IPS-18c (cell line): ENCODE data around the gene WSCD1.
A peak's percentile ranks its signal among the peaks of the same experiment; 100 is the strongest.

Experiments used
- H3K4me3 ChIP-seq: 2 replicates; pipeline ENCODE4 v1.7.0; 2013; ENCODE audit warnings: low read depth, mild to moderate bottlenecking, low read length, moderate library complexity; ENCODE audit not compliant: insufficient read depth
- H3K9me3 ChIP-seq: one replicate; pipeline ENCODE4 v1.6.1; 2013; ENCODE audit warnings: mild to moderate bottlenecking, low read length, moderate library complexity; ENCODE audit not compliant: control insufficient read depth, insufficient read depth

The WSCD1 gene

DNA sequence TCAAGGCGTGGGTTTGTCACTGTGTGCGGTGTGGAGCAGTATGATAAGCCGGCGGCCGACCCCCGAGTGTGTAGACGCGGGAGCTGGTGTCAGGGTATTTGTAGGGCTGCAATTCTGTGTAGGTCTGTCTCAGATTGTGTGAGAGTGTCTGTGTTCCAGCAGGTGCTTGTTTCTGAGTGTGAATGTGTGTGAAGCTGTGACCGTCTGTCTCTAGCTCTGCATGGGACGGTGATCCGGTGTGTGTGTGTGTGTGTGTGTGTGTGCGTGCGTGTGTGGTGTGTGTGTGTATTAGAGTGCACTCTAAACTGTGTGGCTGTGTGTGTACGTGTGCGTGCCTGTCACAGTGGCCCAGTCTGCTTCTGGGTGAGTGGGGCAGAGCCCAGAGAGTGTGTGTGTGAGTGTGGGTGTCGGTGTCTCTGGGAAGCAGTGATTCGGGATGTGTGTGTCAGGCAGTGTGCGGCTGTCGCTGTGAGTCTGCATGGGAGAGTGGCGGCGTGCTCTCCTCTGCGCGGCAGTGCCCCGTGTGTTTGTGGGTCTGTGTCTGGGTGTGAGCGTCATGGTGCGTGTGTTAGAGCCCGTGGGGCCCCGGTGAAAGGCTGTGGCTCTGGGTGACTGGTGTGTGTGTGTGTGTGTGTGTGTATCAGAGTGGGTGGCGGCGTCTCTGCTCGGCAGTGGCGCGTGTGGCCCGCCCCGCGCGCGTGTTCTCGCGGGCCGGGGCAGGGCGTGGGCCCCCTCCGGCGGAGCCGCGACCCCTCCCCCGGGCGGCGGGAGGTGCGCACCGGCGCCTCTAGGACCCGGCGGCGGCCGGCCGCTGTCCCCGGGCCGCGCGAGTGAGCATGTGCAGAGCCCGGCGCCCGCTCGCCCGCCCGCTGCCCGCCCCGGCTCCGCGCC, at the start of gene WSCD1:
Gene WSCD1 (plus strand): TSS at position 841 of the 891 bp plus-strand sequence. CDS start 10,280 bp downstream, outside the sequence.
- Histone ChIP-seq H3K4me3 (peak within 1 kb of the TSS; percentile 47), H3K9me3 (no peaks in the 10 kb centered on the region)

DNA sequence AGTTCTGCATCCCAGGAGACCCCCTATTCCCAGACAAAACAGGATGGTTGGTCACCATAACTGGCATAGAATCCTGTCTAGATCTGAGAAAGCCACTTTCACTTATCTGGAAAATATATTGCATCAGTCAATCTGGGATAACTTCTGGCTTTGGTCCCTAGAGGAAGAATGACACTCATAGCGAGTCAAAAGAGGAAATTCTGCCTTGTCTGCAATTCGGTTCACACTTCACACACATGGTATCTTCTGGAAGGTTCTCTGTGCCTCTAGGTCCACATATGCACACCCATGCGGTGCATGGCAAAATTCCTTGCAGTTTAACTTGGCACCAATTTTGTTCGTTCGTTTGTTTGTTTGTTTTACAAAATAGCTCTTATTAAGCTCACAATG, 49.2 kb upstream of the WSCD1 start:
- Histone ChIP-seq H3K9me3 (peaks cover 6% of the 10 kb centered on the region), H3K4me3 (no peak overlapping the region)

DNA sequence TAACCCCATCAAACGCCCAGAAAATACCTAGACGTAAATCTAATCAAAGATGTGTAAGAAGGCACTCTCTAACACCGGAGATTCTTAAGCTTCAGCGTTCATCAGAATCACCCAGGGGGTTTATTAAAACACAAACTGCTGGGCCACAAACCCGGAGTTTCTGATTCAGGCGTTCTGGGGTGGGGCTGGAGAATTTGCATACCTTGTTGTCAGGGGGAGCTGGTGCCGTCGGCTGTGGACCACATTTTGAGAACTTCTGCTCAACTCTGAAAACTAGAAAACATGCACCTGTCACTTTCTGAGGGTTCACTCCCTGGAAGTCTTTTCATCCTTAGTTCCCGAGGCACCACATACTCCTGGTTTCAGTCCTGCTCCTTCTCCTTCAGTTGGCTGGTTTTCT, 48.6 kb upstream of the WSCD1 start:
- Histone ChIP-seq H3K4me3 (no peak overlapping the region), H3K9me3 (peaks cover 6% of the 10 kb centered on the region)

DNA sequence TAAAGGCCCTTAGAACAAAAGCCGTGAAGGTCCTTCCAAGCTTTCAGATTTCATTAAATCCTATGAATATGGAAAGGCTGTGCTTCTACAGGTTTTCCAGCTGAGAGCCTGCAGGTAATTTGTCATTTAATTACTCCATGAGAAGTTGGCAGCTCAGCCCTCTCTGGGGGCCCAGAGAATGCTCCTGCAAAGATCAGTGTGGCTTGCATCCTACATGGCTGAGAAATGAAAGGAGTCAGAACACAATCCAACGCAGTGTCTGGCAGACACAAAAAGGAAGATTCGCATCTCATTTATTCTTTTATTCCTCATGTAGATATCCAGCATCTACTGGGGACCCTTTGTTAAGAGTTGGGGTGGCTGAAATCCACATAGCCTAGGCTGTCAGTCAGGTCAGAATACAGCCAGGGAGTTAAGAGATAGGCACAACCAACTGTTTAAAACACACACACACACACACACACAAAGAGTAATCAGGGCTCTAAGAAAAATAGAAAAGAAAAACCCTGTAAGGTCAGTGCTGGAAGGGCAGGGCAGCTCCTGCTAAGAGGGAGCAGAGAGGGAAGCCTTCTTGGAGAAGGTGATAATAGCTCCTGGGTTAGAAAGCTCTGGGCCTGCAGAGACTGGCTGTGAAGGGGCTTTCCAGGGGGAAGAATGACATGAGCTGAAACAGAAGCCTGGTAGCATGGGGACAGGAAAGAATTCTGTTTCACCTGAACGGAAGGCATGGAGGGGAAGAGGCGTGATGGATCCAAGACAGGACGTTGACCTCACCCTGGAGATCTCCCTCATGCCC, 46.9 kb upstream of the WSCD1 start:
- Histone ChIP-seq H3K4me3 (no peak overlapping the region), H3K9me3 (peaks cover 6% of the 10 kb centered on the region)

DNA sequence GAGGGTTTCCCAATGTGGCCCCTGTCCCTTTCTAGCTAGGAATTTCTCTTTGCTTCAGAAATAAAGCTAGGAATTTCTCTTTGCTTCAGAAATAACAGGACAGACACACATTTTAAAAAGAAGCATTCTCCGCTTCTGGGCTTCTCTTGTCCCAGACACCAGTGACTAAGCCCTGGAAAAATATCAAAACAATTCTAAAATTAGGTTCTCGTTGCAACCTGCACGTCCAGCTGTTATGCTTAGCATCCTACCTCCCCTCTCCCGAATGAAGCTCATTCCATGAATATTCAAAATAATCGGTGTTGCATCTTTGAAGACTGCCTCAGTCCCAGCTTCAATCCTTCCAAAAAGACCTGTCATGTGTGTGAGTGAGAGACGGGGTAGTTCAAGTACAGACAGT, 45.6 kb upstream of the WSCD1 start:
- Histone ChIP-seq H3K4me3 (no peak overlapping the region), H3K9me3 (peaks cover 6% of the 10 kb centered on the region)

DNA sequence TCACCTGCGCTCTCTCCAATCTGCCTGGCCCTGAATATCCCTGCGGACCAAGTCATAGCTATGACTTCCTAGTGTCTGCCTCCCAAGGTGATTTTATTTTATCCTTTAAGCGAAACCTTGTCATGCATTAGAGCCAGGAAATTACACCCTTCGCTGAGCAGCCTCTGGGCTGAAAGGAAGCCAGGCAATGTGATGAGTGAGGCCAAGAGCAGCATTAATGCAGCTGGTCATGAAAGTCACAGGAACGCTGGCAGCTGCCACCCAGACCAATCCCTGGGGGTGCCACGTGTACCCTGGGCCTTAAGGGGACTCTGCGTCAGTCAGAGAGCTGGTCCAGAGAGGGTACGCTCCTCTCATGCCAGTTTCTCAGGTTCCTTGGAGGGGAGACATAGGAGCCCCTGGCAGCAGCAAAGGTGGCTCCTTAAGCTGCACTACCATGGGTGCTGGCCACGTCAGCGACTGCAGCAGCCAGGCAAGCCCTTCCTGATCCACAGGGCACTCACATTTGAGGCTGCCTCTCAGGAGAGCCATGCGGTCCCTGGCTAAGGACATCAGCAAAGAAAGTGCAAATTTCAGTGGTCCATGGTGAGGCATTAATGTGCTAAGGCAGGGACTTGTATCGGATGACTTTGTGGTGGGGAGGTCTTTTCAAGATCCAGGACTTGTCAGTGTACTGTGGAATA, 42.7 kb upstream of the WSCD1 start:
- Histone ChIP-seq H3K4me3 (no peak overlapping the region), H3K9me3 (peaks cover 6% of the 10 kb centered on the region)

DNA sequence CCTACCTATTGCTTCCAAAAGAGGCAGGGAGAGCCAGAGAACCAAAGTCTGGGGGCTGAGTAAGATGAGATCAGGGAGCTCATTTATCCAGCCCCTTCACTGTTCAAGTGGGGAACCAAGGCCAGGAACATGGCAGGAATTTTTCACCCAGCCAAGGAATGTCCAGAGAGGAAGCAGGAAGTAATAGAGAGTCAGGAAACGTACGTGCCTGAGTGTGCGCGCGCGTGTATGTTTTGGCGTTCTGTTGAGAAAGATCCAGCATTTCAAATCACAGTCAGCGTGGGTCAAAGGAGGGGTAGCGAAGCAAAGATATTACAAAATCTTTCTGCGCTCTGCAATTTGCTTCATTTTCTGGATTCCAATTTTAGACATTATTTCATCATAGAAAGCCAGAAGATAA, 41.9 kb upstream of the WSCD1 start:
- H3K9me3 ChIP-seq: peaks cover 6% of the 10 kb centered on the region
- no peak overlapping the region for H3K4me3 ChIP-seq

DNA sequence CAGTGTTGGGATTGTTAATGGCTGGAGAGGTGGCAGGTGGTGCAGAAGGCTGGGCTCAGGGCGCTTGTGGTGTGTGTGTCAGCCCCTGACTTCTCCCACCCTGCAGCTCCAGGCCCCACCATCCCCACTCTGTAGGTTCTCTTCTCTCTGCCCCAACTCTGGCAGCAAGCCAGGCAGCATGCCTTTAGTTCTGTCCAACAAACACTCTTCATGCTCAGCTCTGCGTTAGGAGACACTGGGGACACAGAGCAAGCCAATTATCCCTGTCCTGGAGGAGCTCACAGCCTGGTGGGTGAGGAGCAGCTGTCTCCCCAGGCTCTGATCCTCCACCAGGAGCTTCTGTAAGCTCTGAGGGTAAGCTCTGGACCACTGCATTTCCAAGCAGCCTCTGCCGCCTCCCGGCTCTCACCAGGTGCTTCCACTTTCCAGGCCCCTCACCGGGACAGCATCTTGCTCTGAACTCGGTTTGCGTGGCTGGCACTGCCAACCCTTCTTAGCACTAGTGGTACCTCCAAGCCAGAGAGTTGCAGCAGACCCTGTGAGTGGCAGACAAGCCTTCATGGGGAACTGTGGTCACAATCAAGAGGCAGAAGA, 34.3 kb upstream of the WSCD1 start:
- Histone ChIP-seq H3K9me3 (no peaks in the 10 kb centered on the region), H3K4me3 (no peak overlapping the region)

DNA sequence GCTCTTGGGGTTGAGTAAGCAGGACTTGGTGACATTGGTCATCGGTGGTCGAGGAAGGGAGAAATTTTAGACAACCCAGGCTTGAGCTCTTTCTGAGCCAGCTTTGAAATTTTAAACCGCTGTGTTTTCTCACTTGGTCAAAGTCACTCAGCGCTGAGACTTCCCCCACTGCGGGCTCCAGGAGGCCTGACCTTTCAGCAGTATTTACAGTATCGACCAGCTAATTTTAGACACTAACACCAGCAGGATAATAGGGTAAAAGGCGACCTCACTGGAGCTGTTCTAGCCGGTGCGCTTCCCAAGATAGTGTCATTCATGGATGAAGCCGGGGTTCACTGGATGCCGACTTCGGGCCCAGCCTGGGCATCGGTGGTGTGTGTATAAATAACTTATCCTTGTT, 29.7 kb upstream of the WSCD1 start:
- Histone ChIP-seq H3K4me3 (no peak overlapping the region), H3K9me3 (no peaks in the 10 kb centered on the region)

DNA sequence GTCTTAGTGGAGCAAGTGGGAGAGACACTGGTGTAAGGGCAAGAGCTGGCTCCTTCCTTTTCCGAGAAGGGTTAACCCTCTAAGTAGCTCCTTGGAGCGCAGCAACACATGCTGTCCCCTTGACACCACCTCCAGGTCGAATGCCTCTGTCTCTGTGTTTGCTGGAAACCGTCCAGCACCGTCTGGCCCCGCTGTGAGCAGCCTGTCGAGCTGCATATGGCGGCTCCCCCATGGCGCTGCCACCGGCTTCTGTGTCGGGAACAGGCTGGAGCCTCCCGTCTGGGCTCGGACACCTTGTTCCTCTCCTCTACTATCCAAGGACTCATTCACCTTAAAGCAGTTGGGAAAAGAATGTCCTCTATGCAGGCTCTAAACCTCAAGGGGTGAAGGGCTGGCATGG, 28.9 kb upstream of the WSCD1 start:
- no peak overlapping the region for H3K4me3 ChIP-seq
- H3K9me3 ChIP-seq: no peaks in the 10 kb centered on the region

DNA sequence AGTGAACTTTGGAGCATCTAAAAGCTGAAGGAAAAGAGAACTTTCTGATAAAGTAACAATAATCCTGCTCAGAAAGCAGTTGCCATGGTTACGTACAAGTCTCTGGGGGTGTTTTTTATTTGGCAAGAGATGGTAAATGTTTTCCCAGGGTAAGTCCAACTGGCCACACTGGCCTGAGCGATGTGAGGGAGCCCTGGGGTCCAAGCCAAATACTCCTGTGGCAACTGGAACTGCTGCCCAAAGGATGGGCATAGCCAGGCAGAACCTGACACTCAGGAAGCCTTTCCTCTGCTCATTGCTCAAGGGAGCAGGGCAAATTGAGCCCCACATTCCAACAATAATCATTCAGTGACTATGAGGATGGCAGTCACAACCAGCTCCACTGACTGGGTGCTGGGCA, 26.8 kb upstream of the WSCD1 start:
- Histone ChIP-seq H3K9me3 (no peaks in the 10 kb centered on the region), H3K4me3 (no peak overlapping the region)

DNA sequence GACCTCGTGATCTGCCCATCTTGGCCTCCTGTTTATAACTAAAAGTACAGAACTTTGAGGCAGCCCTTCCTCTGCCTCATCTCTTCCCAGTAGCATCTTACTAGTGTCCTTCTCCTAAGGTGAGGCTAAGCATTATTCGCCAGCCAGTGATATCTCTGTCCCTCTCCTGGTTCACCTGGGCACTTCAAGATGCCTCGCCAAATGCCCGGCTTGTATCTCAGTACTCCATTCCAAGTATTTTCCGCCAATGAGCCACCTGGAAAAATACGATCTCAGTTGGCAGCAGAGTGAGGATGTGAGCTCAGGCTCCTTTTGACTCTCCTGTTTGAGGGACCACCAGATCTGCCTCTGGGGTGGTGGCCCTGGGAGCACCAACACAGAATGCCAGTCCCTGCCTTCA, 25.9 kb upstream of the WSCD1 start:
- H3K9me3 ChIP-seq: no peaks in the 10 kb centered on the region
- H3K4me3 ChIP-seq: no peak overlapping the region

DNA sequence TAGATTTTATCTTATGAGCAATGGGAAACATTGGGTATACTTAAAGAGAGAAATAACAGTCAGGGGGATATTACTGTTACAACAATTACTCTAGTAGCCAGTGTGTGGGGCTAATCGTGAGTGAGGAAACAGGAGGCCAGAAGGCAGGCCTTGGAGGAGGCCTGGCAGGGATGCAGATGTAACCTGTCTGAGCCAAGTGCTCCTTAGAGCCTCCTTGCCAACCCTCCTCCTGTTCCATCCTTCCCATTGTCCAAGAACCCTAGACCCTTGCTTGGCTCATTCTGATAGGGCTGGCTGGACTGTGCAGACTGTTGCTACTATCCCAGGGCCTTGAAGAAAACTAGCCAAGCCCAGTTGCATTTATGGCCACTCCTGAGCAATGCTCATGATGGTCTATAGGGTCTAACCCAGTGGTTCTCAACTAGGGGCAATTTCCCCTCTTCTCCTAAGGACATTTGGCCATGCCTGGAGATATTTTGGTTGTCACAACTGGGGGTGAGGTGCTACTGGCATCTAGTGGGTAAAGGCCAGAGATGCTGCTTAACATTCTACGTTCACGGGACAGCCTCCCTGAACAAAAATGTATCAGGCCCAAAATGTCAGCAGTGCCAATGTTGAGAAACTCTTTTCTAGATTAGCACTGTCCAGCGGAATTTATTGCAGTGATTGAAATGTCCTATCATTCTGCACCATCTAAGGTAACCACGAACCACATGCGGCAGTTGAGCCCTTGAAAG, 24.4 kb upstream of the WSCD1 start:
- no peak overlapping the region for H3K4me3 ChIP-seq
- H3K9me3 ChIP-seq: no peaks in the 10 kb centered on the region

DNA sequence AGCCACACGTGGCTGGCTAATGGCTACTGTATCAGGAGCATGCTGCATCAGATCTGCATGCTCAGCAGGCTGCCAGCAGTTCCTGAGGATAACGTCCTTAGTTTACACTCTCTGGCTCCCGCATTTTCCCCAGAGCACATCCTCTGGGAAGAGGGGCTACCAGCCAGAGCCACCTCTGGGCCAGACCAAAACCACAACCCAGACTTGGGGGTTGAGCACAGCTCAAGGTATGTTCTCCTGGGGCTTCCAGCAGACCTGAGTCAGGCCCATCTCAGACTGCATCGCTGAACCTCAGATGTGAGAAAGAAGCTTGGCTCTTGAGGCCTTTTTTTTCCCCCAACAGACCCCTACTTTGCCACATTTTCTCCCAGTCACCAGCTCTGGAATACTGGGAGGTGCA, 23.7 kb upstream of the WSCD1 start:
- no peaks in the 10 kb centered on the region for H3K9me3 ChIP-seq
- H3K4me3 ChIP-seq: no peak overlapping the region

DNA sequence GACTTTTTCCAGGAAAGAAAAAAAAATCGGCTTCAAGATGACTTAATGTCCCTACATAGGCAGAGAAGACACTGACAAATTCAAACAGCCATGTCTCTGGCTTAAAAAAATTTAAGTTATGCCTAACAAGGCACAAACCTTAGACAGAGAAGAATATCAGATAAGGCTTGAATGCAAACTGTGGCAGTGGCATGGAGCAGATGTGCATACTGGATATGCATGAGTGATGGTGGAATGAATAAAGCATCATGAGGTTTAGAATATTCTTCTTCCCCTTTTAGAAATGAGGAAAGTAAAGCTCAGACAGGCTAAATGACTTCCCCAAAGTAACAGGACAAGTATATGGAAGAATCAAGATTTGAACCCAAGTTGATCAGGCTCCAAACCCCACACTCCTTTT, 23.2 kb upstream of the WSCD1 start:
- Histone ChIP-seq H3K9me3 (no peaks in the 10 kb centered on the region), H3K4me3 (no peak overlapping the region)

DNA sequence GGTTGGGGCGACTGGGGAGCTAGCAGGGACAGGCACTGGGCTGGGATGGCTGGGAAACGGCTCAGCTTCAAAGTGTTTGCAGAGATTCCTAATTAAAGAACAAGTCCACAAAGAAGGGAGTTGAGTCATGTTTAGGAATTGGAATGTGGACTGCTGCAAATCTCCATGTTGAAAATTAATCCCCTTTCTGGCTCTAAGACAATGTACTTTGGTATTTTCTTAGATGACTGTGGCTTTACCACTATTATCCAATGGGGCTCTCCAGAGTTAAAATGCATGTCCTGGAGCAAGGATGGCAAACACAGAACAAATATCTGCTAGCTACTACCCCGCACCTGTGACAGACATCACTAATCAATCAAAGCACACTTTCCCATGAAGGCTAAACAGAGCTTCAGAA, 22.2 kb upstream of the WSCD1 start:
- Histone ChIP-seq H3K9me3 (no peaks in the 10 kb centered on the region), H3K4me3 (no peak overlapping the region)

DNA sequence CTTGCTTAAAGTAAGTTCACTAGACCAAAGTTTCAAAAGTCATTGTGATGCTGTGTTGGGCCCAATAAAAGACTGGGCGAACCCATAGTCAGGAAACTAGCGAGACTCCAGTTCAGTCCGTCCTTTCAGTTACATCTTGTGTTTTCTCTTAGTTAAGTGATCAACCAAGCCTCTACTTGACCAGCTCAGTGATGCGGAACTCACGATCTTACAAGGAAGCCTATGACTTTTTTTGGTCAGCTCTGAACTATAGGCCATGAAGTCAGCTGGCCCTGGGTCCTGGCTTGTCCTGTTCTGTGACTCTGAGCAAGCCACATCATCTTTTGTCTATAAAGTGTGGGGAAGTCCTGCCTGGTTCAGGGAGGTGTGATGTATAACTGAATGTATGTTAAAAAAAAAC, 21.7 kb upstream of the WSCD1 start:
- no peaks in the 10 kb centered on the region for H3K9me3 ChIP-seq
- no peak overlapping the region for H3K4me3 ChIP-seq
